Dedifferentiated amniotic fluid mesenchymal stem cell (primary cell): ENCODE results near the gene RALB.
"Not testable (repeated sequence)": the region's sequence is repeated elsewhere in the genome, so short reads cannot be mapped to it uniquely, and the experiment has no call there.

ENCODE experiments used
- DNase-seq: peaks from one replicate; pipeline ENCODE4 v3.0.0-alpha.2; 2016; ENCODE audit errors: extremely low spot score

RALB gene

GRCh38 chr2:120224735-120225548 is 27.7 kb upstream of the RALB start:
- DNase-seq: no peak

DNA sequence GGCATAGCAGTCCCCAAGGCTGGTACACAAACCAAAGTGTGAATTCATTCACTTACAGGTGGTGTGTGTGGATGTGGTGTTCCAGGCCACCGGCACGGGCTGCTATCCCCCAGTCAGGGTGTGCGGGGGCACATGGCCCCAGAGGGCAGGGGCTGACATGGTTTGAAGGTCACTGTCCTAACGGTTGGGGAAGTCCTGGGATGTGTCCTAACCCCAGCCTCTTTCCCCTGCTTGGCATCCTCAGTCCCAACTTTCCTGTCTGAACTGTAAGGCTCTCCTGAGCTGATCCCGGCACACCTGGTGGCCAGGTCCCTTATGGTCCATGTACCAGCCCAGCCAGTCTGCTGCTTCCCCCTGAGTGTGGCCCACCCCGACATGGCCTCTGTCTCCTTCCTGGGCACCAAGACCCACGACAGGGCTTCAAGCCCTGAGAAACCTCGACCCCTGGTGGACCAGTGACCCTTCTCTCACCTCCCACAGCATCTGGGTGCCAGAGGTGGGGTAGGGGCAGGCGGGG is 27.0 kb upstream of the RALB start:
- DNase-seq: no peak

GRCh38 chr2:120226316-120226715 is 26.3 kb upstream of the RALB start:
- DNase-seq: no peak

GRCh38 chr2:120227111-120227991 is 25.3 kb upstream of the RALB start:
- DNase-seq: no peak

GRCh38 chr2:120228503-120228902 is 24.1 kb upstream of the RALB start:
- no peak for DNase-seq

GRCh38 chr2:120229341-120229740 is 23.3 kb upstream of the RALB start:
- no peak for DNase-seq

- DNase-seq: no peak
Measured at GRCh38 chr2:120230515-120231471, 21.9 kb upstream of the RALB start.

- DNase-seq: no peak
Measured at GRCh38 chr2:120231564-120231973, 21.1 kb upstream of the RALB start.

DNA sequence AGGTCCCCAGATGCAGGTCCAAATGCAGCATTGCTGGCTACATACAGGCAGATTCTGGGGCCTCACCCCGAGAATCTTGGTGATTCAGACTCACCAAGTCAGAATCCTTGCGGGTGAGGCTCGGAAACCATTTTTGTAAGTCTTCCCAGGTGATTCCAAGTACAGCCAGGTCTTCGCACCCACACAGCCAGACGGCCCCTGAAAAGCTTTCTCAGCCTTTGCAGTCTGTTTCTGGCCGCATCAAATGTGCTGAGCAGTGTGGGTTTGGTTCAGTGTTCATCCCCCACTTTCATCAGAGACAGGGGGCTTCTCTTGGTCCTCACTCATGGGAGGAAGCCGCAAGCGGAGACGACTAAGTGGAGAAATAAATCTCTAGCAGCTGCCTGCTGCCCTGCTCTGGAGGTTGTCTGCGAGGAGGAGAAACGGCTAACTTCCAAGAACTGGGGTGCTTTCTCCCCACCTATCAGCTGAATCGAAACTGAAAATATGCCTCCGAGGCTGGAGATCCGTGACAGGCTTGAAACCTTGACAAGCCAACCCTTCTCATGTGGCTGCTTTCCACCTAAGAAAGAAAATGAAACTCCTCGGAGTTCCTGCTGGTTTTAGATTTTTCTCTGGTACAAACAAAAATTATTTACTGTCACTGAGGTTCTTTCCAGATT is 20.5 kb upstream of the RALB start:
- no peak for DNase-seq

- no peak for DNase-seq
Measured at GRCh38 chr2:120233292-120233691, 19.4 kb upstream of the RALB start.

DNA sequence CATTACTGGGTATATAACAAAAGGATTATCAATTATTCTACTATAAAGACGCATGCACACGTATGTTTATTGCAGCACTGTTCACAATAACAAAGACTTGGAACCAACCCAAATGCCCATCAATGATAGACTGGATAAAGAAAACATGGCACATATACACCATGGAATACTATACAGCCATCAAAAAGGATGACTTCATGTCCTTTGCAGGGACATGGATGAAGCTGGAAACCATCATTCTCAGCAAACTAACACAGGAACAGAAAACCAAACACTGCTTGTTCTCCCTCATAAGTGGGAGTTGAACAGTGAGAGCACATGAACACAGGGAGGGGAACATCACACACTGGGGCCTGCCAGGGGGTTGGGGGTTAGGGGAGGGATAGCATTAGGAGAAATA is 17.5 kb upstream of the RALB start:
- DNase-seq: not testable (repeated sequence)

DNA sequence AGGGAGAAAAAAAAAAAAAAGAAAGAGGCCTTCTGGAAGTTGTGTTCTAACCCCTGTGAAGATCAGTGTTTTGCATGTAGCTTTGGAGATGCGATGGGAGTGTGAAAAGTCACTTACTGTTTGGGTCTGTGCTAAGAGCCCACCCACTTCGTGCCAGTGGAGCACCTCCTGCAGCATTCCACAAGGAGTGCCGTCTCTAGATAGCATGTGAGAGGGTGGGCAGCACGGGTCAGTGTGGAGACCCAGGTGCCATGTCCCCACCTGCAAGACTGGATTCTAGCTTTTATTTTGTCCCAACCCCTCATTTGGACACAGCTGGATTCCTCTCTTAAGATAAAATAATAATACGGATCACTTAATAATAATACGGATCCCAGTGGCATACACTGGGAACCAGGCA is 17.0 kb upstream of the RALB start:
- DNase-seq: no peak

GRCh38 chr2:120236316-120236715 is 16.3 kb upstream of the RALB start:
- DNase-seq: no peak

- no peak for DNase-seq
Measured at GRCh38 chr2:120236791-120237190, 15.9 kb upstream of the RALB start.

DNA sequence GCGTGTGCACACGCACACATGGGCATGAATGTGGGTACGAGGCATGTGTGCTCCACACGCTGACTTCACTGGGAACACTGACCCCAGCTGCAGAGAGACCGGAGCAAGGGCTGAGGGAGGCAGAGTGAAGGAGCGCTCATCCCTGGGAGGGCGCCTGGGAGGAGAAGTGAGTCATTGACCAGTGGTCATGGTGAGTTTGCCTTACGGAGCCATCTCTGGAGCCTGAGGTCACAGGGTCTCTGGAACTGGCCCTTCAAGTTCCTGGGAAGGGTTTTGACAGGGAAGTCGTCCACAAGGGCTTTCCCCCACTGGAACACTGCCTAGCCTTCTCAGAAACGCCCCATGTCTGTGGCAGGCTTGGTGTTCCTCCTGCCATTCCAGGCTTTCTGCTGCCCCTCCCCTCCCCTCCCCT is 15.2 kb upstream of the RALB start:
- no peak for DNase-seq

GRCh38 chr2:120238728-120239487 is 13.7 kb upstream of the RALB start:
- no peak for DNase-seq

DNA sequence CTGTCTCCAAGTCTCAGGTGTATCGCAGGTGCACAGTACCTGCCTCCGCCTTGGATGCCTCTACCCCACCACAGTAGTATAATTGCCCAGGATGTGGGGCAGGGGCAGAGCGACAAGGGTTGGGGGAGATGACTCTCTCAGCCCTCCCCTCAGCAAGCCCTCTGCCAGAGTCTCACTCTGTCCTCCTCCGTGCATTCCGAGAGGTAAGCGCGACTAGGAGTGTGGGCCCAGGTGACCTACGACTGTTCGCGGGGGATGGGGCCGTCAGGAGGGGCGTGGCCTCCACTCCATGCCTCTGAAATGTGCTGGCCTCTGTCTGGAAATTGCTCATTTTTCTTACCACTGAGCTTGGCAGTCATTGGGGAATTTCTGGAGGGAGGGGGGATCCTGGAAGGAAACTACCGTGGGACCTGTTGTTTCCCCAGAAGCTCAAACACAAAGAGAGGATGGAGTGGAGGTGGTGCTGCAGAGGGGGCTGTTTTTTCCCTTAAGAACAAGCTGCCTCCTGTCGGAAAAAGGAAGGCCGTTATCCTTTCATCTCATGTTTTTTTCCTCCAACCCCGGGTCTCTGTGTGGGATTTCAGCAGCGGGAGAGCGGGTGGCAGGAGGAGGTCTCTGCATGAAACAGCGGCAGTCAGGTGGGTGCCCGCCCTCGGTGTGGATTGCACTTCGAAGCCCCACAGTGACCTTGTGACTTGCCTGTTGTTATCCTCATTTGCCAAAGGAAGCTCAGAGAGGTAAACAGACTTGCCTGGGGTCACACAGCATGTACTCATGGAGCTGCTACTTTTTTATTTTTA is 13.0 kb upstream of the RALB start:
- DNase-seq: peak; percentile 59

DNA sequence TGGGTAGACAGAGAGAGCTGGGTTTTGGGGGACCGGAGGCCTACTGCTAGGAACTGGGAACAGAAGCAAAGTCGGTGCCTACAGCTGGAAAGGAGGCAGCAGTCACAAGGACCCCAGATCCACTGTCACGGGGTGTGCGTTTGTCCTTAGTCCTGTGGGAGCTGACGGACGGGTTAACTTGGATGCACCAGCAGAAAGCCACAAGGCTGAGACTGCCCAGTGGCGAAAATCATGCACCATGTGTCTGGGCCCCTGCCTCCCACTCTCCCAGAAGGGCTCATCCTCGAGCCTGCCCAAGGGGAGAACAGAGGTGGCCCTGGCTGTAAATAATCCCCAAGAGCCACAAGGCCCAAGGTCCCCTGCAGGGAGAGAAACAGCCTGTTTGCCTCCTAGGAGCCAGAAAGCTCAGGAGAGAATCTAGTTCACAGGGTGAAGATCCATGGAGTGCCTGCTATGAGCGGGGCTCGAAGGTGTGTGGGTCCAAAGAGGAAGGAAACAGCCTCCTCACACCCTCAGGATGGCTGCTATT is 11.7 kb upstream of the RALB start:
- DNase-seq: no peak

- no peak for DNase-seq
Measured at GRCh38 chr2:120241684-120242083, 11.0 kb upstream of the RALB start.
